NCI-H146 (cell line): Measurements from ENCODE around the gene SH3BP5.
A peak's percentile ranks its signal among the peaks of the same experiment; 100 is the strongest.

Experiments used
- DNase-seq: peaks from one replicate; lab custom pipeline; 2025; lab: John Stamatoyannopoulos, UW

SH3BP5 gene

GRCh38 chr3:15325228-15325627 lies 7.2 kb downstream of the SH3BP5 start:
- no peak for DNase-seq

DNA sequence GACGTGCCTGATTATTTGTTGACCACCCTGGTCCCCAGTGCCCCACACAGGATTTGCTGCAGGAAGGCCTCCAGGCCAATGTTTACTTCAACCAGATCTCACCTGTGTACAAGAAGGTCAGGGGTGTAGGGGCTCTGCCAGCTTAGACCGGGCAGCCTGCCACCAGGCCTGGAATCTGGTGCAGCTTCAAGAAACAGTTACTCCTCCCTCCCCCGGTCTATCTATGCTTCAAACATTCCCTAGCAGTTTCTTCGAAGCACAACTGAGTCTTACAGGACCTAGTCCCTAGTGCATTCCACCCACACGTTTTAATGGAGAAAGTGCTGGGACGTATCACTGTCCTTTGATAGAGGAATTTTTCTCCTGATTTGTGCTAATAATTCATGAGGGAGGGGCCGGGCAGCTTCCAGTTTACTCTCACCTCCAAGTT lies 8.0 kb downstream of the SH3BP5 start:
- DNase-seq, result no peak

- no peak for DNase-seq
These were observed 9.3 kb downstream of the SH3BP5 start for GRCh38 chr3:15323063-15323462.

GRCh38 chr3:15321349-15321748 lies 11.0 kb downstream of the SH3BP5 start:
- DNase-seq, result no peak

DNA sequence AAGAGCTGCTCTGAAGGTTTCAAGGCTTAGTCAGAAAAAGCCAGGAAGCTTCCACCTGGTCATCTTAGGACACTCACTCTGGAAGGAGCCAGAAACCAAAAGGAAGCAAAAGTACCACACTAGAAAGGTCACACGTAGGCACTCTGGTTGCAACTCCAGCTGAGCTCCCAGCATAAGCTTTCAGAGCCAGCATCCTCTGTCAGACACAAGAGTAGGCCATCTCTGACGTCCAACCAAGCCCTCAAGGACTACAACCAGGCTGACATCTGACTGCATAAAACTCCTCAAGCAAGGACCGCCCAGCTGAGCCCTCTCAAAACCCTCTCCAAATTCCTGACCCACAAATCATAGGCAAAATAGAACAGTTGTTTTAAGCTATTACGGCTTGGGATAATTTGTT lies 12.8 kb downstream of the SH3BP5 start:
- DNase-seq, result no peak

DNA sequence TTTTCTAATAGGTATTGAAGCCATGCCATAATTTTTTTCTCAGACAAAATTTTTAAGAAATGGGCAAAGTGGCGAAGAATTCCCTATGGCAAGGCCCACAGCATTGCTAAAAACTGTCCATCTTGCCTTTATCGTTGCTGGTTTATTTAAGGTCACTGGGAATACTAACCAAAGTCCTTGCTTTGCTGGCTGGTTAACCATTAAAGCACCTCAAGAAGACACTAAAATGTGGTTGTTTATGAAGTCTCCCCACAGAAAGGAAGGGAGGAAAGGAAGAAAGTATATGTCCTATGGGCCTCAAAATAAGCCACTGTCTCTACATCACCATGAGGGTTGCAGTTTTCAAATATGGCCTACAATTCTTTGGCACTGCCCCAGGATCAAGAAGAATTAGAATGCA lies 13.2 kb downstream of the SH3BP5 start:
- no peak for DNase-seq

DNA sequence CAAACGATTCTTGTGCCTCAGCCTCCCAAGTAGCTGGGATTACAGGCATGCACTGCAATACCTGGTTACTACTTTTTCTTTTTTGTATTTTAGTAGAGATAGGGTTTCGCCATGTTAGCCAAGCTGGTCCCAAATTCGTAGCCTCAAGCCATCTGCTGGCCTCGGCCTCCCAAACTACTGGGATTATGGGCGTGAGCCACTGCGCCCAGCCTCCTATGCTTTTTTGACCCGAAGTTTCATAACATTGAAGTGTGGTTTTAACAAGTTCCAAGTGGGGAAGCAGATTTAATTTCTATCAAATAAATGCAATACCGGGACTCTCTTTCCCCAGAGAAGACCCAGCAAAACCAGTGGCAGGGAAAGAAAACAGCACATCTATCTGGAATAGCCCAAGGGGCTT lies 13.7 kb downstream of the SH3BP5 start:
- DNase-seq, result no peak

- no peak for DNase-seq
These were observed 15.4 kb downstream of the SH3BP5 start for GRCh38 chr3:15316998-15317435.

GRCh38 chr3:15315003-15315402 lies 17.4 kb downstream of the SH3BP5 start:
- no peak for DNase-seq

GRCh38 chr3:15314276-15314675 lies 18.1 kb downstream of the SH3BP5 start:
- DNase-seq, result no peak

- DNase-seq, result no peak
These were observed 18.9 kb downstream of the SH3BP5 start for GRCh38 chr3:15313461-15313860.

DNA sequence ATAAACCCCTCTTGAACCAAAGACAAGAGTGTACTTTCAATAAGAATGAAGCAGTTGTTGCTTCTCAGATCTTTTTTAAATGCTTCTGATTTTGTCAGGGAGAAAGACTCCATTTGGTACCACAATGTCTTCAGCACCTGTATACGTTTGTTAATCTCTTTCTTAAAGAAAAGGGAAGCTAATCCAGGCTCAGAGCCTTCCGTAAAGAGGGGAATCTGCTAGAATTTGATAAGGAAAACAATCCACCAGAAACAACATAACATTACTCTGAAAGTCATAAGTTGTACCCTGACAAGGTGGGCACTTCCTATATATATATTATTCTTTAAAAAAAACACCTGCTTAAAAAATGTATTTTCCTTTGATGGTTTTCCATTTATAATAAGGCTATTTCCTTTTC lies 19.8 kb downstream of the SH3BP5 start:
- no peak for DNase-seq

- DNase-seq, result peak; percentile 7
These were observed 21.7 kb downstream of the SH3BP5 start for GRCh38 chr3:15310491-15311370.

- no peak for DNase-seq
These were observed 22.6 kb downstream of the SH3BP5 start for GRCh38 chr3:15309662-15310335.

DNA sequence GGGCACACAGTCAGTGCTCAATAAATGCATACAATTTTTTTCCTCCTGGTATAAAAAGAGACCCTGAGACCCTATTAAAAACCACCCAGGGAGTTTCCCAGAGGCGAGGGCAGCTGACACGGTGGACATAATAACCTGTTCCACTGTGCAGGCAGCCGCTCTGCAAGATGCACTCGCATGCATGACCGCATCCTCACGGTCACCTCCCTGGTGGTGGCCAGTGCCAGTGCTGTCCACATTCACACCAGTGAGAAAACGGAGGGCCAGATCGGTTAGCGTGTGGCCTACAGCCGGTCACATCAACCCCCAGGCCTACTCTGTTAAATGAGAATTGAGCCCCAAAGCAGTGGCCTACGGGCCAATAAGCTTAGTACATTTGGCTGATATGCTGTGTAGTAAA lies 24.8 kb downstream of the SH3BP5 start:
- DNase-seq, result no peak

DNA sequence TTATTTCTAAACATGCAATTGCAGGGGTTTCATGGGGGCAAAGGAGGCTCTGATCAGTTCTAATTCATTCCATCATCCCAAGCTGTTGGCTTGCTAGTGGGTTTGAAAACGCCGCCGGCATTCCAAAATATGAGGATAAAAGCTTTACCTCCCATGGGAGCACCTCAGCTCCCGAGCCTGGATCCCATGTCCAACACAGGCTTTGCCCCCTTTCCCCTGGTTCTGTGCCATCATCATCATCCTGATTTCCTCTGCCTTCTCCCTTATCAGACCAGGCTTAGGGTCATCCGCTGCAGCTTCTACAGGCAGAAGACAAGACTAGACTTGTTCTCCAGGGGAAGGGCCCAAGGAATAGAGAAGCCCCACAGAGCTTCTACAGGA lies 25.4 kb downstream of the SH3BP5 start:
- DNase-seq, result no peak

- DNase-seq, result no peak
These were observed 27.0 kb downstream of the SH3BP5 start for GRCh38 chr3:15305359-15305844.

DNA sequence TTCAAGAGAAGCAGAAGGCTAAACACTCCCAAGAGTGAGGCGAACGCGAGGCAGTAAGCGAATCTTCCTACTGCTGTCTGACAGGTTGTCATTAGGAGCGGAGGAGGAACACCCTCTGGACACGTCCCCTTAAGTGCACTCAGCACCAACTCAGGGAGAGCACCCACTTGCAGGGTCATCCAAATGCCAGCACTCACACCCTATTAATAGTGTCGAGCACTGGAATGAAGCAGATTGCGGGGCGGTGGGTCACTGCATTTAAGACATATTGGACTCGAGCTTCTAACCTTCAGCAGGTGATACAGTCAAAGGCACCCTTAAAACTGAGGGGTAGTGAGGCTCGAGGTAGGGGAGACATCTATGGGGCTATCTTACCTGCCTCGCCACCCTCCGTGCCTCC lies 28.7 kb downstream of the SH3BP5 start:
- DNase-seq, result no peak

- no peak for DNase-seq
These were observed 29.2 kb downstream of the SH3BP5 start for GRCh38 chr3:15303216-15303615.

DNA sequence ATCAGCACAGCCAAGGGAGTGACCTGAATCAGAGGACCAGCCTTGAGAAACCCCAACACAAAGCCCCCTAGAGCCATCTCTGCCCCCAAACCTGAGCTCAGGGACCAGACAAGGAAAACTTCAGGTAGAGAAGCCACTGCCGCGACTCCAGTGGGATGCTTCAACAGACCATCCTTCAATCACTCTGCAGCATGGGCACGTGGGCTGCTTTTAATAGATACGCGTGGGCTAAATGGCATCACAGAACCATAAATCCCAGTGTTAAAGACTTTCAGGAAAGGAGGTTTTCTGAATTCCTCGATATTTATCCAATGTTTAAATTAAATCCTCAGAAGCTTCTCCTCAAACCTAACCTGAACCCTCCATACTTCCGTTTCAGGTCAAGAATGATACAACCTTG lies 30.6 kb downstream of the SH3BP5 start:
- no peak for DNase-seq

DNA sequence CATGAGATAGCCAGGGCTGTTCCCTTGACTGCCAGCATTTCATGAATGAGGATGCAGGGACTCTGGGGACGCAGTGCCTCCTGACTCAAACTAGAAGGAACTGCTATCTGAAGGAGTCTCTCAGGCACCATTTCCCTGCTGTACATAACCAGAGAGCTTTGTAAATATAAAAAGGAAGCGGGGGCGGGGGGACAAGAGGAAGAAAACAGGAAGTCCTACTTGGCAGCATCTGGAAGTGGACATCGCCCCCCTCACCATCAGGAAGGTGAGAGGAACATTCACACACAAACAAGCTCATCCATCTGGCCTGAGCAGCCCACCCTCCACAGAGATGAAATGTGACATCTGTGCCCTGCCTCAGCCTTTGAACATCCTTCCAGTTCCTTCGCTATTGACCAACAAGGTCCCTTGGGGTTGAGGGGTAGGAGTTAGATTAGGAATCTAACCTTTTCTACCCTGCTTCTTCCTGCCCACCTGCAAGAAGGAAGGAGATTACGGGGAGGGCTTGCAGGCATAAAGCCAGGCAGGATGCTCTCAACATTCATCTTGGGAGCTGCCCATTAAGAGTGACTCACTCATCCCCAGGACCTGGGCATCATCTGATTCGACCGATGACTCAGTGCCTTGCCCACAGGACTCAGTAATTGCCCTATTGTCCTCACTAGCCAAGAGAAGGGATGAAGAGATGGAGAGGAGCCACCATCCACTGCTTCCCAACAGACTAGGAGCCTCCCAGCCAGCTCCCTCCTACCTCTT lies 31.9 kb downstream of the SH3BP5 start:
- no peak for DNase-seq

DNA sequence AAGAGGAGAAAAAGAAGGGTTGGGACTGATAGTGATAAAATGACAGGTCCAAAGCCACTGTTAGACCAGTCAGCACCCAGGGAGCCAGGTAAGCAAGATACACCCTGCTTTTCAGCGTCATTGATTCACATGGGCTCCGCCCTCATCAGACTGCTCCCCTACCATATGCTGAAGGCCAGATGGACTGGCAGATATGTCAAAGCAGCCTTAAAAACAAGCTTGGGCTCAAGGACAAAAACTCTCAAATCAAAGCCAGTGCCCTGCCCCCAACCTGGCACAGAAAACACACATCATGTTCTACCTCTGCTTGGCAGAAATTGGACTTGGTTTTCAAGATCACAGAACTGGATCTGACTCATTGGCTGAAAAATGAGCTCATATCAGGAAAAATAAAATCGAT lies 33.4 kb downstream of the SH3BP5 start:
- no peak for DNase-seq

DNA sequence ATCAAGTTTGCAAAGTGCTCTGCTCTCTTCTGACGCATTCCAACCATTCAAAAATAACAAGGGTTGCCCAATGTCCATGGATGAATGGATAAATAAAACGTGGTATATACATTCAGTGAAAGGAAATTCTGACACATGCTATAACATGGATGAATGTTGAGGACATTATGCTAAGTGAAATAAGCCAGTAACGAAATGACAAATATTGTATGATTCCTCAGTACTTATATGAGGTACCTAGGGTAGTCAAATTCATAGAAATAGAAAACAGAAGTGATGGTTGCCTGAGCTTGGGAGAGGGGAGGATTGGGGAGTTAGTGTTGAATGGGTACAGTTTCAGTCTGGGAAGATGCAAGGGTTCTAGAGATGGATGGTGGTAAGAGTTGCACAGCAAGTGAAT lies 33.9 kb downstream of the SH3BP5 start:
- no peak for DNase-seq
